Measurements from ENCODE around the gene INPP5B. TPM values are rescaled to one million over a fixed set of nuclear protein-coding genes. Genes with fewer than 3 reads are reported as not detected.

Gene INPP5B
- total and polyA plus RNA-seq, 9 of the 15 experiments (the other 6 are each of a cell fraction or from before 2014, with no cell fraction given): 14.1 to 28.7 (median 20.9) TPM

DNA sequence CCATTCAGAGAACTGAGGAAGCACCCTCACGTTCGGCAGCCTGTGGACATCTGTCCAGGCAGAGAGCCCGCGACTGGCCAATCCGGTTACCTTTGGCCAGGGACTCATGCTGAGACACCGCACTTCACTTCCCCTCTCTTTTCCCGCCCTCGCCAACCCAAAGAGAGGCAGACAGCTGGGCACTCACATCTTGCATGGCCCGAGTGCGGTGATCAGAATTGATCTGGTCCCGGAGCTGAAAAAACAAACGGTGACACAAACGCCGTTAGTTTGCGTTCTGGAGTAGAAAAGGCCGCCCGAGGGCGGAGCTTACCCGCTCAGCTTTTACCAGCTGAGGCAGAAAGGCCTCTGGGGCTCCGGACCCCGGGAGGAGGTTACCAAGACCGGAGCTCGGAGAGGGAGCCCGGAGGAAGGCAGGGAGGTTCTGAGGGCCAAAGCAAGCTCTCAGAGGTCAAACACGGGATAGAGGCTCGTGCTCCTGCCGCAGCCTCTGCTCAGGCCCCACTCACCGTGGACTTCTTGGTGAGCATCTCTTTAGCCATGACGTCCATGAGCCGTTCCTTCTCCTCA is 42.6 kb upstream of the INPP5B start:
- Histone ChIP-seq H3K79me2 (ENCODE audit: control insufficient read depth, insufficient read depth, low read length) (peaks cover 32% of the 10 kb centered on the region), H3K27me3 (ENCODE audit: control insufficient read depth in 2 of 2, insufficient read depth in 2 of 2, low read length in 2 of 2) (no peaks in the 10 kb centered on the region), H3K36me3 (ENCODE audit: control insufficient read depth, insufficient read depth, low read length) (peaks cover 45% of the 10 kb centered on the region), H3K9me1 (ENCODE audit: control insufficient read depth, insufficient read depth, low read length) (no peaks in the 10 kb centered on the region), H3K4me3 (peak overlapping the region; percentile 82), H3K27ac (ENCODE audit: extremely low read depth, low read depth, low read length) (peak overlapping the region; percentile 76), H3K4me2 (ENCODE audit: insufficient read depth, low read length) (peak overlapping the region; percentile 92), H3K9ac (ENCODE audit: insufficient read depth in 1 of 2, low read depth in 2 of 2, low read length in 2 of 2) (peak overlapping the region; percentile 94 to 97), H2AFZ (ENCODE audit: low read depth, low read length) (peak overlapping the region; percentile 77), H3K9me3 (replicated peaks; ENCODE audit: control insufficient read depth, insufficient read depth, low read depth, low read length) (no peaks in the 10 kb centered on the region), H4K20me1 (replicated peaks; ENCODE audit: control insufficient read depth, insufficient read depth, low read length) (no peaks in the 10 kb centered on the region), H3K4me1 (replicated peaks in 1 of 2; ENCODE audit: control insufficient read depth in 2 of 2, insufficient read depth in 2 of 2, low read length in 2 of 2) (peaks cover 9 to 12% of the 10 kb centered on the region in 2 experiments; a peak in 3 of 5 replicates)
- TSS peak; percentile 69 for BruUV-seq (replicated peaks)
- DNase-seq (ENCODE audit: extremely low read depth in 1 of 4, low spot score in 3 of 4) (peak; percentile 63 to 72 (median 69)), FAIRE-seq (peak; percentile 46), ATAC-seq (peak; percentile 49)
- in situ Hi-C loops (cut with MboI) (no loop called here), intact Hi-C loops (cut with micrococcal nuclease) (no loop called here)
- ChIA-PET CTCF (ENCODE audit: low intra/inter-chr PET ratio) (interaction anchor here (0.5 to 2.3 kb wide), 4 partner anchors 29 to 844 kb away, joined by 4 to 14 read pairs (median 8); no protein-coding TSS in a partner anchor), POLR2A (interaction anchor here (0.5 to 7.5 kb wide), 12 partner anchors 9 to 801 kb away, joined by 3 to 65 read pairs (median 4); partner anchors contain the start of genes C1orf122 and YRDC)
- under 1% methylated on average over 30 of the region's 30 CpGs for WGBS (ENCODE audit: insufficient coverage, low coverage, missing lambda C conversion rate)
- TF ChIP-seq NEUROD1 (IDR thresholded peaks at IDR 0.05; ENCODE audit: borderline replicate concordance, low read depth, low read length, partially characterized antibody): no peak
- TF ChIP-seq SPI1 (IDR thresholded peaks at IDR 0.05; ENCODE audit: borderline replicate concordance, low read depth, low read length): peak; percentile 75
- TF ChIP-seq RB1 (IDR thresholded peaks at IDR 0.05; ENCODE audit: low read depth): peak; percentile 90
- no peak for TF ChIP-seq KHSRP (IDR thresholded peaks at IDR 0.05)
- TF ChIP-seq ZFX (CRISPR knock-in tag; IDR thresholded peaks at IDR 0.05): peak; percentile 60
- TF ChIP-seq FOXK1 (CRISPR knock-in tag; IDR thresholded peaks at IDR 0.05; ENCODE audit: borderline replicate concordance): no peak
- TF ChIP-seq, protein P1, sequence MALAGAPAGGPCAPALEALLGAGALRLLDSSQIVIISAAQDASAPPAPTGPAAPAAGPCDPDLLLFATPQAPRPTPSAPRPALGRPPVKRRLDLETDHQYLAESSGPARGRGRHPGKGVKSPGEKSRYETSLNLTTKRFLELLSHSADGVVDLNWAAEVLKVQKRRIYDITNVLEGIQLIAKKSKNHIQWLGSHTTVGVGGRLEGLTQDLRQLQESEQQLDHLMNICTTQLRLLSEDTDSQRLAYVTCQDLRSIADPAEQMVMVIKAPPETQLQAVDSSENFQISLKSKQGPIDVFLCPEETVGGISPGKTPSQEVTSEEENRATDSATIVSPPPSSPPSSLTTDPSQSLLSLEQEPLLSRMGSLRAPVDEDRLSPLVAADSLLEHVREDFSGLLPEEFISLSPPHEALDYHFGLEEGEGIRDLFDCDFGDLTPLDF (CRISPR knock-in tag; IDR thresholded peaks at IDR 0.05): peak; percentile 20; the same call in 1 of the 2 replicates
- TF ChIP-seq, protein P2, sequence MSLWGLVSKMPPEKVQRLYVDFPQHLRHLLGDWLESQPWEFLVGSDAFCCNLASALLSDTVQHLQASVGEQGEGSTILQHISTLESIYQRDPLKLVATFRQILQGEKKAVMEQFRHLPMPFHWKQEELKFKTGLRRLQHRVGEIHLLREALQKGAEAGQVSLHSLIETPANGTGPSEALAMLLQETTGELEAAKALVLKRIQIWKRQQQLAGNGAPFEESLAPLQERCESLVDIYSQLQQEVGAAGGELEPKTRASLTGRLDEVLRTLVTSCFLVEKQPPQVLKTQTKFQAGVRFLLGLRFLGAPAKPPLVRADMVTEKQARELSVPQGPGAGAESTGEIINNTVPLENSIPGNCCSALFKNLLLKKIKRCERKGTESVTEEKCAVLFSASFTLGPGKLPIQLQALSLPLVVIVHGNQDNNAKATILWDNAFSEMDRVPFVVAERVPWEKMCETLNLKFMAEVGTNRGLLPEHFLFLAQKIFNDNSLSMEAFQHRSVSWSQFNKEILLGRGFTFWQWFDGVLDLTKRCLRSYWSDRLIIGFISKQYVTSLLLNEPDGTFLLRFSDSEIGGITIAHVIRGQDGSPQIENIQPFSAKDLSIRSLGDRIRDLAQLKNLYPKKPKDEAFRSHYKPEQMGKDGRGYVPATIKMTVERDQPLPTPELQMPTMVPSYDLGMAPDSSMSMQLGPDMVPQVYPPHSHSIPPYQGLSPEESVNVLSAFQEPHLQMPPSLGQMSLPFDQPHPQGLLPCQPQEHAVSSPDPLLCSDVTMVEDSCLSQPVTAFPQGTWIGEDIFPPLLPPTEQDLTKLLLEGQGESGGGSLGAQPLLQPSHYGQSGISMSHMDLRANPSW (CRISPR knock-in tag; IDR thresholded peaks at IDR 0.05): 0 out of 2 replicates have a peak, but pooled peaks have one; percentile 4
- TF ChIP-seq ZNF232 (CRISPR knock-in tag; IDR thresholded peaks at IDR 0.05): peak; percentile 20; the same call in 1 of the 2 replicates
- TF ChIP-seq, protein P3, sequence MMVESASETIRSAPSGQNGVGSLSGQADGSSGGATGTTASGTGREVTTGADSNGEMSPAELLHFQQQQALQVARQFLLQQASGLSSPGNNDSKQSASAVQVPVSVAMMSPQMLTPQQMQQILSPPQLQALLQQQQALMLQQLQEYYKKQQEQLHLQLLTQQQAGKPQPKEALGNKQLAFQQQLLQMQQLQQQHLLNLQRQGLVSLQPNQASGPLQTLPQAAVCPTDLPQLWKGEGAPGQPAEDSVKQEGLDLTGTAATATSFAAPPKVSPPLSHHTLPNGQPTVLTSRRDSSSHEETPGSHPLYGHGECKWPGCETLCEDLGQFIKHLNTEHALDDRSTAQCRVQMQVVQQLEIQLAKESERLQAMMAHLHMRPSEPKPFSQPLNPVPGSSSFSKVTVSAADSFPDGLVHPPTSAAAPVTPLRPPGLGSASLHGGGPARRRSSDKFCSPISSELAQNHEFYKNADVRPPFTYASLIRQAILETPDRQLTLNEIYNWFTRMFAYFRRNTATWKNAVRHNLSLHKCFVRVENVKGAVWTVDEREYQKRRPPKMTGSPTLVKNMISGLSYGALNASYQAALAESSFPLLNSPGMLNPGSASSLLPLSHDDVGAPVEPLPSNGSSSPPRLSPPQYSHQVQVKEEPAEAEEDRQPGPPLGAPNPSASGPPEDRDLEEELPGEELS (CRISPR knock-in tag; IDR thresholded peaks at IDR 0.05; ENCODE audit: borderline replicate concordance): no peak
- no peak for TF ChIP-seq NFE2L1 (tag; IDR thresholded peaks at IDR 0.05; ENCODE audit: borderline replicate concordance, low read depth)
- no peak; the same call in 1 of the 2 replicates for TF ChIP-seq NR2F6 (CRISPR knock-in tag; IDR thresholded peaks at IDR 0.05)
- TF ChIP-seq, protein P4, sequence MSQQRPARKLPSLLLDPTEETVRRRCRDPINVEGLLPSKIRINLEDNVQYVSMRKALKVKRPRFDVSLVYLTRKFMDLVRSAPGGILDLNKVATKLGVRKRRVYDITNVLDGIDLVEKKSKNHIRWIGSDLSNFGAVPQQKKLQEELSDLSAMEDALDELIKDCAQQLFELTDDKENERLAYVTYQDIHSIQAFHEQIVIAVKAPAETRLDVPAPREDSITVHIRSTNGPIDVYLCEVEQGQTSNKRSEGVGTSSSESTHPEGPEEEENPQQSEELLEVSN (IDR thresholded peaks at IDR 0.05; ENCODE audit: borderline replicate concordance in 1 of 2, extremely low read depth in 1 of 2, insufficient read depth in 1 of 2, insufficient read length in 1 of 2, low read depth in 1 of 2, low read length in 1 of 2, poor library complexity in 1 of 2, severe bottlenecking in 1 of 2): peak; percentile 37 to 61
- no peak for TF ChIP-seq BHLHE40 (IDR thresholded peaks at IDR 0.05; ENCODE audit: low read length)

Data from K562 (cell line).